ENCODE results near the gene NCOA1. TPM values are rescaled to one million over a fixed set of nuclear protein-coding genes. Genes with fewer than 3 reads are reported as not detected.

The NCOA1 gene
- total RNA-seq, 2 experiments from 2014 or later: 6.1 to 12.1 TPM

DNA sequence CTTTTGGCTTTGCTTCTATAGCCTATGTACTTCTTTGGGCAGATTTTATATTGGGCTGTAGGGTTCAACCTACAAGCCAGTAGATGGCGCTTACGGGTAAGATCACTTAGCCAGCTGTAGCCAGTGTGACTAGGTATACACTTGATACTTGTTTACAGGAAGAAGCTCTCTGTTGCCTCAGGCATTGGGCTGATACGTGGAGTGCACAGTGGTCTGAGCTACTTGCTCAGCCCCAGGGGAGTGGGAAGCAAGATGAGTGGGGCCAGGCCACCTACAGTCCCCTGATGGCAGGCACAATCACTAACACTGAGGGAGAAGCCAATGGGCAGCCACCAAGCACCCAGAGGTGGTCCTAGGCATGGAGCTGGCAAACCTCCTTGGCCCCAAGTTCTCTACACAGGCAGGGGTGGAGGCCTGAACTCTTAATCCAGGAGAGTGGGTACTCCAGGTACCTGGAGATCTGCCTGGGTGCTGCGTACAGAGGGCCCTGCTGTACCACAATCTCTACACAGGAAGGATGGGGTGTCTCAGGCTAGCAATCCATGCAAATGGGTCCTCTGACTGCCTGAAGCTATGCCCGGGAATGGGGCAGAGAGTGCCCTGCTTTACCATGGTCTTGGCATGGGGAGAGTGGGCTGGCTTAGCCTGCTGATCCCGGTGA is 122.2 kb downstream of the NCOA1 start:
- H3K27ac ChIP-seq (ENCODE audit: low read depth, low read length, poor library complexity, severe bottlenecking): no peak overlapping the region
- no peaks in the 10 kb centered on the region for H3K79me2 ChIP-seq (ENCODE audit: insufficient read depth, low read depth, low read length)
- TF ChIP-seq, protein P1, sequence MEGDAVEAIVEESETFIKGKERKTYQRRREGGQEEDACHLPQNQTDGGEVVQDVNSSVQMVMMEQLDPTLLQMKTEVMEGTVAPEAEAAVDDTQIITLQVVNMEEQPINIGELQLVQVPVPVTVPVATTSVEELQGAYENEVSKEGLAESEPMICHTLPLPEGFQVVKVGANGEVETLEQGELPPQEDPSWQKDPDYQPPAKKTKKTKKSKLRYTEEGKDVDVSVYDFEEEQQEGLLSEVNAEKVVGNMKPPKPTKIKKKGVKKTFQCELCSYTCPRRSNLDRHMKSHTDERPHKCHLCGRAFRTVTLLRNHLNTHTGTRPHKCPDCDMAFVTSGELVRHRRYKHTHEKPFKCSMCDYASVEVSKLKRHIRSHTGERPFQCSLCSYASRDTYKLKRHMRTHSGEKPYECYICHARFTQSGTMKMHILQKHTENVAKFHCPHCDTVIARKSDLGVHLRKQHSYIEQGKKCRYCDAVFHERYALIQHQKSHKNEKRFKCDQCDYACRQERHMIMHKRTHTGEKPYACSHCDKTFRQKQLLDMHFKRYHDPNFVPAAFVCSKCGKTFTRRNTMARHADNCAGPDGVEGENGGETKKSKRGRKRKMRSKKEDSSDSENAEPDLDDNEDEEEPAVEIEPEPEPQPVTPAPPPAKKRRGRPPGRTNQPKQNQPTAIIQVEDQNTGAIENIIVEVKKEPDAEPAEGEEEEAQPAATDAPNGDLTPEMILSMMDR (conservative IDR thresholded peaks at IDR 0.05; ENCODE audit: low read length): peak; percentile 80
- no peak for TF ChIP-seq EZH2phosphoT487 (IDR thresholded peaks at IDR 0.05; ENCODE audit: borderline replicate concordance, low read depth, low read length)
- CTCF ChIA-PET (ENCODE audit: unreplicated experiment): interaction anchor here (1.0 kb wide), 1 partner anchor 214 kb away, joined by 4 read pairs; no protein-coding TSS in a partner anchor
- intact Hi-C loops (cut with micrococcal nuclease; ENCODE audit: unreplicated experiment): loop anchor here (1.0 to 5.0 kb wide), 2 partner anchors 201 to 213 kb away; no protein-coding TSS in a partner anchor
- no peaks in the 10 kb centered on the region for H3K4me1 ChIP-seq (ENCODE audit: insufficient read depth, low read length, poor library complexity, severe bottlenecking)
- H3K9me3 ChIP-seq (ENCODE audit: low read length): no peaks in the 10 kb centered on the region
- no peak overlapping the region for H3K4me2 ChIP-seq (ENCODE audit: low read length)
- DNase-seq (ENCODE audit: low spot score): peak; percentile 72
- BruUV-seq (replicated peaks): no TSS peak
- H3K4me3 ChIP-seq (ENCODE audit: low read depth, low read length, poor library complexity, severe bottlenecking): no peak overlapping the region
- no peak overlapping the region for H2AFZ ChIP-seq (ENCODE audit: low read length)
- no peaks in the 10 kb centered on the region for H4K20me1 ChIP-seq (ENCODE audit: insufficient read depth, low read length)
- POLR2A ChIA-PET: interaction anchor here (0.5 to 1.4 kb wide), 3 partner anchors 34 to 216 kb away, joined by 4 to 7 read pairs (median 4); partner anchors contain the start of genes CENPO and PTRHD1
- H3K36me3 ChIP-seq (ENCODE audit: insufficient read depth, low read length): no peaks in the 10 kb centered on the region
- no peaks in the 10 kb centered on the region for H3K9me2 ChIP-seq (ENCODE audit: insufficient read depth, low read length)

- H3K4me2 ChIP-seq (ENCODE audit: low read length): no peak overlapping the region
- CTCF ChIA-PET (ENCODE audit: unreplicated experiment): no interaction called here
- no peak for DNase-seq (ENCODE audit: low spot score)
- no peak overlapping the region for H3K27ac ChIP-seq (ENCODE audit: low read depth, low read length, poor library complexity, severe bottlenecking)
- H2AFZ ChIP-seq (ENCODE audit: low read length): no peak overlapping the region
- H4K20me1 ChIP-seq (ENCODE audit: insufficient read depth, low read length): no peaks in the 10 kb centered on the region
- no peaks in the 10 kb centered on the region for H3K4me1 ChIP-seq (ENCODE audit: insufficient read depth, low read length, poor library complexity, severe bottlenecking)
- TF ChIP-seq, protein P1 (conservative IDR thresholded peaks at IDR 0.05; ENCODE audit: low read length): no peak
- no peak for TF ChIP-seq EZH2phosphoT487 (IDR thresholded peaks at IDR 0.05; ENCODE audit: borderline replicate concordance, low read depth, low read length)
- H3K79me2 ChIP-seq (ENCODE audit: insufficient read depth, low read depth, low read length): no peaks in the 10 kb centered on the region
- no peaks in the 10 kb centered on the region for H3K9me2 ChIP-seq (ENCODE audit: insufficient read depth, low read length)
- POLR2A ChIA-PET: no interaction called here
- H3K36me3 ChIP-seq (ENCODE audit: insufficient read depth, low read length): no peaks in the 10 kb centered on the region
- H3K4me3 ChIP-seq (ENCODE audit: low read depth, low read length, poor library complexity, severe bottlenecking): no peak overlapping the region
- intact Hi-C loops (cut with micrococcal nuclease; ENCODE audit: unreplicated experiment): no loop called here
- BruUV-seq (replicated peaks): no TSS peak
- H3K9me3 ChIP-seq (ENCODE audit: low read length): no peaks in the 10 kb centered on the region
Measured at GRCh38 chr2:24616616-24617015, 125.6 kb downstream of the NCOA1 start.

GRCh38 chr2:24617424-24617823 is 126.4 kb downstream of the NCOA1 start:
- no peaks in the 10 kb centered on the region for H3K9me3 ChIP-seq (ENCODE audit: low read length)
- H3K27ac ChIP-seq (ENCODE audit: low read depth, low read length, poor library complexity, severe bottlenecking): no peak overlapping the region
- TF ChIP-seq, protein P1 (conservative IDR thresholded peaks at IDR 0.05; ENCODE audit: low read length): no peak
- no peak for TF ChIP-seq EZH2phosphoT487 (IDR thresholded peaks at IDR 0.05; ENCODE audit: borderline replicate concordance, low read depth, low read length)
- H3K9me2 ChIP-seq (ENCODE audit: insufficient read depth, low read length): no peaks in the 10 kb centered on the region
- ChIA-PET CTCF (ENCODE audit: unreplicated experiment) (no interaction called here), POLR2A (no interaction called here)
- no peaks in the 10 kb centered on the region for H3K4me1 ChIP-seq (ENCODE audit: insufficient read depth, low read length, poor library complexity, severe bottlenecking)
- no peaks in the 10 kb centered on the region for H3K79me2 ChIP-seq (ENCODE audit: insufficient read depth, low read depth, low read length)
- H3K4me3 ChIP-seq (ENCODE audit: low read depth, low read length, poor library complexity, severe bottlenecking): no peak overlapping the region
- BruUV-seq (replicated peaks): no TSS peak
- H3K4me2 ChIP-seq (ENCODE audit: low read length): no peak overlapping the region
- DNase-seq (ENCODE audit: low spot score): no peak
- no peak overlapping the region for H2AFZ ChIP-seq (ENCODE audit: low read length)
- H4K20me1 ChIP-seq (ENCODE audit: insufficient read depth, low read length): no peaks in the 10 kb centered on the region
- intact Hi-C loops (cut with micrococcal nuclease; ENCODE audit: unreplicated experiment): no loop called here
- H3K36me3 ChIP-seq (ENCODE audit: insufficient read depth, low read length): no peaks in the 10 kb centered on the region

Measured in OCI-LY7 (cell line).